SK-MEL-5 (cell line): ENCODE data around the gene EEF1AKMT2. TPM values are rescaled to one million over a fixed set of nuclear protein-coding genes. Genes with fewer than 3 reads are reported as not detected.
"Not testable (repeated sequence)": the region's sequence is repeated elsewhere in the genome, so short reads cannot be mapped to it uniquely, and the experiment has no call there.

ENCODE experiments used
- DNase-seq: peaks from one replicate; pipeline ENCODE4 v3.0.0-alpha.2; 2016; ENCODE audit warnings: low read depth, low spot score
- in situ Hi-C: cut with HindIII; loops from 2 replicates; pipeline ENCODE4 v1.10.0; 2016; ENCODE audit warnings: low sequenced_read_pairs, high pct_unique_total_duplicates, low pct_unique_long_range_greater_than_20kb
- polyA plus RNA-seq, 2 experiments: library from polyadenylated mRNA; depleted of rRNA; stranded (reverse); fragments of >200 nt; gene quantifications; 2 replicates each; pipeline ENCODE4 v1.2.3, GENCODE V29; 2015
- total RNA-seq: library from RNA; depleted of rRNA; stranded (reverse); fragments of >200 nt; shearing (Covaris generic); gene quantifications from 2 replicates; pipeline ENCODE4 v1.2.3, GENCODE V29; 2014; rRNA removed

Gene EEF1AKMT2
- 15.5 and 20.0 TPM in 2 replicates for total RNA-seq
- polyA plus RNA-seq (2015; cell fraction: cytosol; rRNA removed), result 10.5 and 11.6 TPM in 2 replicates
- polyA plus RNA-seq (2015; cell fraction: nucleus; rRNA removed), result 13.4 and 13.6 TPM in 2 replicates

- in situ Hi-C loops, result no loop called here
These were observed at the start of gene EEF1AKMT2 for GRCh38 chr10:124791547-124792348. Gene EEF1AKMT2, minus strand, starts transcription at chr10:124791887. Its CDS starts 54 bp downstream, at chr10:124791833.

GRCh38 chr10:124837687-124838086 is 46.0 kb upstream of the EEF1AKMT2 start:
- DNase-seq, result no peak
- in situ Hi-C loops, result no loop called here

More at GRCh38 chr10:124791547-124792348, at the start of gene EEF1AKMT2:
- DNase-seq, result peak; percentile 80

- no peak for DNase-seq
- in situ Hi-C loops, result no loop called here
These were observed 39.4 kb upstream of the EEF1AKMT2 start for GRCh38 chr10:124831116-124831515.

GRCh38 chr10:124830445-124830844 is 38.8 kb upstream of the EEF1AKMT2 start:
- DNase-seq, result no peak
- in situ Hi-C loops, result no loop called here

- in situ Hi-C loops, result no loop called here
These were observed 37.9 kb upstream of the EEF1AKMT2 start for GRCh38 chr10:124829447-124830115.

GRCh38 chr10:124827474-124827873 is 35.8 kb upstream of the EEF1AKMT2 start:
- DNase-seq, result peak; percentile 28
- in situ Hi-C loops, result no loop called here

More at GRCh38 chr10:124829447-124830115, 37.9 kb upstream of the EEF1AKMT2 start:
- no peak for DNase-seq

GRCh38 chr10:124826262-124826661 is 34.6 kb upstream of the EEF1AKMT2 start:
- no peak for DNase-seq
- in situ Hi-C loops, result no loop called here

- in situ Hi-C loops, result no loop called here
- DNase-seq, result no peak
These were observed 34.0 kb upstream of the EEF1AKMT2 start for GRCh38 chr10:124825702-124826101.

- in situ Hi-C loops, DNase-seq: not testable (repeated sequence)
These were observed 33.2 kb upstream of the EEF1AKMT2 start for GRCh38 chr10:124824932-124825331.

- DNase-seq, result no peak
- in situ Hi-C loops, result no loop called here
These were observed 32.8 kb upstream of the EEF1AKMT2 start for GRCh38 chr10:124824507-124824906.

- in situ Hi-C loops, result no loop called here
These were observed 29.8 kb upstream of the EEF1AKMT2 start for GRCh38 chr10:124821520-124821919.

GRCh38 chr10:124820121-124820520 is 28.4 kb upstream of the EEF1AKMT2 start:
- in situ Hi-C loops, result no loop called here

More at GRCh38 chr10:124821520-124821919, 29.8 kb upstream of the EEF1AKMT2 start:
- no peak for DNase-seq

GRCh38 chr10:124802313-124802675 is 10.6 kb upstream of the EEF1AKMT2 start:
- in situ Hi-C loops, result no loop called here
- no peak for DNase-seq

More at GRCh38 chr10:124820121-124820520, 28.4 kb upstream of the EEF1AKMT2 start:
- DNase-seq, result no peak

GRCh38 chr10:124799211-124799610 is 7.5 kb upstream of the EEF1AKMT2 start:
- in situ Hi-C loops, result no loop called here
- DNase-seq, result no peak

- in situ Hi-C loops, result no loop called here
- DNase-seq, result no peak
These were observed 7.1 kb upstream of the EEF1AKMT2 start for GRCh38 chr10:124798781-124799180.

- in situ Hi-C loops, result no loop called here
- DNase-seq, result no peak
These were observed 6.7 kb upstream of the EEF1AKMT2 start for GRCh38 chr10:124798364-124798763.

- DNase-seq, result no peak
These were observed 1.3 kb upstream of the EEF1AKMT2 start for GRCh38 chr10:124792998-124793352.

GRCh38 chr10:124782900-124783299 is 8.8 kb downstream of the EEF1AKMT2 start:
- in situ Hi-C loops, DNase-seq: not testable (repeated sequence)

More at GRCh38 chr10:124792998-124793352, 1.3 kb upstream of the EEF1AKMT2 start:
- in situ Hi-C loops, result no loop called here
